Activated CD8-positive, alpha-beta memory T cell treated with anti-CD3 and anti-CD28 coated beads, Interleukin-2, amount 10 ng/mL, durations not matched to agents 7 days and 5 days (primary cell): ENCODE measurements around the gene PGAM1. TPM values are rescaled to one million over a fixed set of nuclear protein-coding genes. Genes with fewer than 3 reads are reported as not detected.

Experiments
- ATAC-seq: fragments of 150-1000 bp; cut with Tn5 transposase; one replicate; pipeline ENCODE4 v1.10.0; 2021; ENCODE audit warnings: moderate library complexity
- CTCF ChIA-PET: fragments of 350-600 bp; sonication (Branson Sonifier 250); formaldehyde crosslinking; loops from one replicate; lab custom pipeline; 2021; ENCODE audit warnings: antibody characterized with exemption; lab: Charles Lee
- DNase-seq: peaks from one replicate; pipeline ENCODE4 v3.0.0-alpha.2; 2020
- H3K27ac Mint-ChIP-seq: one replicate; pipeline ENCODE4 v1.8.0; 2021; ENCODE audit warnings: mild to moderate bottlenecking, mixed read lengths
- H3K27me3 Mint-ChIP-seq: one replicate; pipeline ENCODE4 v1.8.0; 2021; ENCODE audit warnings: mixed read lengths
- H3K36me3 Mint-ChIP-seq: one replicate; pipeline ENCODE4 v1.8.0; 2021; ENCODE audit warnings: mild to moderate bottlenecking, mixed read lengths
- H3K4me1 Mint-ChIP-seq: one replicate; pipeline ENCODE4 v1.8.0; 2021; ENCODE audit warnings: mixed read lengths
- H3K4me3 Mint-ChIP-seq: one replicate; pipeline ENCODE4 v1.8.0; 2021; ENCODE audit warnings: mild to moderate bottlenecking, moderate library complexity, mixed read lengths
- H3K9me3 Mint-ChIP-seq: one replicate; pipeline ENCODE4 v1.8.0; 2022; ENCODE audit warnings: low read depth, mixed read lengths
- total RNA-seq, 2 experiments: library from RNA; stranded (reverse); gene quantifications; one replicate each; pipeline ENCODE4 v1.2.3, GENCODE V29; 2021

The PGAM1 gene
- total RNA-seq = 100 to 1,000 TPM; 459 to 582 TPM

DNA sequence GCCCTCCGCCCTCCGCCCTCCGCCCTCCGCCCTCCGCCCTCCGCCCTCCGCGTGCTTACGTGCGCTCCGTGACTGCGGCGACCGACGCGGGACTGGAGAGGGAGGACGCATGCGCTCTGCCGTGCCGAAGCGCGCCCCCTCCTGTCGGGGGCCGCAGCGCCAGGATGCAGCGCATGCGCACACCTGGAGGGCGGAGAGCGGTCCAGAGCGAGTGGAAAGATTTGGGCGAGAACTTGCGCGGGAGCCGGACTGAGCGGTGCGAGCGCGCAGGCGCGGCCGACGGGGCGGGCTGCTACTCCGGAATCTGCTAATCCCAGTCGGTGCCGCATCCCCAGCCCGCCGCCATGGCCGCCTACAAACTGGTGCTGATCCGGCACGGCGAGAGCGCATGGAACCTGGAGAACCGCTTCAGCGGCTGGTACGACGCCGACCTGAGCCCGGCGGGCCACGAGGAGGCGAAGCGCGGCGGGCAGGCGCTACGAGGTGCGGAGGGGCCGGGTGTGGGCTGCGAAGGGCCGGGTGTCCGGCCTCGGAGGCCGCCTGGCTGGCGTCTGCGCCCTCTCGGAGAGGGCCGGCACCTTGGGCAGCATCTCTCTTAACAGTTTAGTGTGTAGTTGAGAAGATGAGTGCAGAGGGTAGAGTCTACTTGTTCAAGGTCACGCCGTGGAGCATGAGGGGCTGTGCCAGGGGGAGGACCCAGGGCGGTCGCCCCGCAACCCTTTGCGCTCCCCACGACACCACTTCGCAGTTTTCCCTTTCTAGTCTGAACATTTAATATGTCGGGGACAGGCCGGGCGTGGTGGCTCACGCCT lies at the start of gene PGAM1:
TSS of gene PGAM1 (plus strand) at position 228 of the 812 bp plus-strand sequence. CDS start at position 345, 117 bp downstream.
- Mint-ChIP-seq H3K36me3 (peaks cover 38% of the 10 kb centered on the region), H3K9me3 (no peaks in the 10 kb centered on the region), H3K27me3 (no peaks in the 10 kb centered on the region), H3K4me1 (peaks cover 46% of the 10 kb centered on the region), H3K27ac (peak within 1 kb of the TSS; percentile 93), H3K4me3 (peak within 1 kb of the TSS; percentile 87)
- DNase-seq = peak; percentile 97
- ATAC-seq = peak; percentile 85
- CTCF ChIA-PET = interaction anchor here (1.0 to 8.7 kb wide), 3 partner anchors 12 to 73 kb away, joined by 4 to 122 read pairs (median 21); partner anchors contain the start of gene UBTD1

DNA sequence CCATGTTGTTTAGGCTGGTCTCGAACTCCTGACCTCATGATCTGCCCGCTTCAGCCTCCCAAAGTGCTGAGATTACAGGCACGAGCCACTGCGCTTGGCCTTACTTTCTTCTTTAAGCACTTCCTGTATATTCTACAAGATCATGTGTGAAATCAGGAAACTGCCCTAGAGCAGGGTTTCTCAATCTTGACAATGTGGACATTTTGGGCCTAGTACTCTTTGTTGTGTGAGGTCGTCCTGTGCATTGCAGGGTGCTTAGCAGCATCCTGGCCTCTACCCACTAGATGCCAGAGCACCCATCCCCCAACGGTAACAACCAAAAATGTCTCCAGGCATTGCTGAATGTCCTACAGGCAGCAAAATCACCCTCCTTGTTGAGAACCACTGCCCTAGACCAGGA lies 49.6 kb upstream of the PGAM1 start:
- no peaks in the 10 kb centered on the region for H3K4me1 Mint-ChIP-seq
- ATAC-seq = no peak
- H3K4me3 Mint-ChIP-seq = no peak overlapping the region
- H3K9me3 Mint-ChIP-seq = no peaks in the 10 kb centered on the region
- no peak for DNase-seq
- H3K27me3 Mint-ChIP-seq = no peaks in the 10 kb centered on the region
- H3K36me3 Mint-ChIP-seq = peaks cover 11% of the 10 kb centered on the region
- CTCF ChIA-PET = no interaction called here
- no peak overlapping the region for H3K27ac Mint-ChIP-seq

DNA sequence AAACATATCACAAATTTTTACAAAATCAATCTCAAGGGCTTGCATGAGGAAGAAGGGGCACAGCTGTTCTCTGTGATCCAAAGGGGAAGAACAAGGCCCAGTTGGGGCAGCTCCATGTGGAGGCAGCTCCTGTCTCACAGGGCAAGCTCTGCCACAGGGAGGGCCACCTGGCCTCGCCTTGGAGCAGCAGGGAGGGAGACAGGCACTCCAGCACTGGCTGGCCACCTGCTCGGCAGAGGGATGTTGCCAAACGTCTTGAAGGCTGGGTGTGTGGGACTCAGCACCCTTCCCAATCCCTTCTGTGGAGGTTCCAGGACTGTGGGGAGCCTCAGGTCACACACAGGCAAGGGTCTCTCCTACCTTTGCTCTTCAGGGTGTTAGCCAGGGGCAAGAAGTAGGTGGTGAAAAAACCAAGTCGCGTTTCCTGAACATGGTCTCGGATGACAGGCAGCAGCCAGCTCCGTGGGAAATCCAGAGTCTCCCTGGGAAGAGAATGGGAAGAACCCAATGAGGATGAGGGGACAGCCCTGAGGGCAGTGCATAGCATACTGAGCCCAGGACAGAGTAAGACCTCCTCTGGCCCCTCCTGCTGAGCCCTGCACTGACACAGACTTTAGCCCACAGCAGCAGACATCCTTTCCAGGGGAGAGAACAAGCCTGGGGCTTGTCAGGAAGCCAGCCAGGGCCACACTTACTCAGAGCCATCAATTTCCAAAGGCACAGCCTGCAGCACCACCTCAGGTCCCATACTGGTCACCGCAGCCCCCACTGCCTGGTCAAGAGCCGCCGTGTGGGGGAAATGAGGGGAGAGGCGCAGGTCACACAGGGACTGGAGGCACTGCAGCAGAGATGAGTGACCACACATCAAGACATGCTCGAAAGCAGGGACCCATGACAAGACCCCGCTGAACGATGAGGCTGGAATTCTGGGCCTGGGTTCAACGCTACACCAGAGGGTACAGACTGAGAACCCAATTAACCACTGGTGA lies 46.8 kb upstream of the PGAM1 start:
- no peaks in the 10 kb centered on the region for H3K4me1 Mint-ChIP-seq
- CTCF ChIA-PET = no interaction called here
- H3K27me3 Mint-ChIP-seq = no peaks in the 10 kb centered on the region
- no peak overlapping the region for H3K4me3 Mint-ChIP-seq
- no peak for ATAC-seq
- H3K9me3 Mint-ChIP-seq = no peaks in the 10 kb centered on the region
- DNase-seq = no peak
- peaks cover 8% of the 10 kb centered on the region for H3K36me3 Mint-ChIP-seq
- peak overlapping the region; percentile 54 for H3K27ac Mint-ChIP-seq

DNA sequence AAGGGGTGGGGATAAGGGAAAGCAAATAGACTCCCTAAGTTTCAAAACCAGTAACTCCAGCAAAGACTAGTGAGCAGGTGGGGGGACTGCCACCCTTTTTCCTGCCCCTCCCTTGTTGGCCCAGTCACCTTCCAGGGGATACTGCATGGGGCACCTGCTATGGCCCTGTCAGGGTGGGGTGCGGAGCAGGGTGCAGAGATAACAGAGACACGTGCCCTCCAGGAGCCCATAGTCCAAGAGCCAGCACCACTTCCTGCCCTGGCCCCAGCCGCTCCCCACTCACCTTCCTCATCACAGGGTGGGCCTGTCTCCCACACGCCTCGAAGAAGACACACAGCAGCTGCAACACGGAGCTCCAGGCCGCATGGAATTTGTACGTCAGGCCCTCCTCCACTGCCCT lies 45.5 kb upstream of the PGAM1 start:
- no peak overlapping the region for H3K4me3 Mint-ChIP-seq
- CTCF ChIA-PET = no interaction called here
- peak; percentile 4 for ATAC-seq
- no peaks in the 10 kb centered on the region for H3K9me3 Mint-ChIP-seq
- no peaks in the 10 kb centered on the region for H3K27me3 Mint-ChIP-seq
- H3K4me1 Mint-ChIP-seq = no peaks in the 10 kb centered on the region
- no peak overlapping the region for H3K27ac Mint-ChIP-seq
- H3K36me3 Mint-ChIP-seq = peaks cover 5% of the 10 kb centered on the region
- no peak for DNase-seq

DNA sequence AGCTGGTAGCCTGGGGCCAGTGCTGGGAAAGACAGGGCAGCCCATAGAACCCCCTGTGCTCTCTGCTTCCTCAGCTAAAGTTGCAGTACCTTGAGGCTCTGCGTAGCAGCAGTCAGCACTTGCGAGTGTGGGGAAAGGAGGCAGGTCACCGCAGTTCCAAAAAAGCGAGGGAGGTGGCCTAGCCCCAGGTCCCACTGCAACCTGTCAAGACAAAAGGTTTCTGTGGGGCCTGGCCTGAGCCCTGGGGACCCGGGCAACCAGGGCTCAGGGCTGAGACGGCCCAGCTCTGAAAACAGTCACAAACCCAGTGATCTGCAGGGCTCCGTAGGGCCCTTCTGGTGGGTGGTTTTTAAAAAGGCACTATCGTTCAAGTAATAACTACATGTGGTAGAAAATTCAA lies 44.4 kb upstream of the PGAM1 start:
- CTCF ChIA-PET = no interaction called here
- H3K4me3 Mint-ChIP-seq = no peak overlapping the region
- H3K36me3 Mint-ChIP-seq = peaks cover 2% of the 10 kb centered on the region
- H3K27me3 Mint-ChIP-seq = no peaks in the 10 kb centered on the region
- no peak for DNase-seq
- ATAC-seq = no peak
- no peaks in the 10 kb centered on the region for H3K4me1 Mint-ChIP-seq
- no peak overlapping the region for H3K27ac Mint-ChIP-seq
- H3K9me3 Mint-ChIP-seq = no peaks in the 10 kb centered on the region

DNA sequence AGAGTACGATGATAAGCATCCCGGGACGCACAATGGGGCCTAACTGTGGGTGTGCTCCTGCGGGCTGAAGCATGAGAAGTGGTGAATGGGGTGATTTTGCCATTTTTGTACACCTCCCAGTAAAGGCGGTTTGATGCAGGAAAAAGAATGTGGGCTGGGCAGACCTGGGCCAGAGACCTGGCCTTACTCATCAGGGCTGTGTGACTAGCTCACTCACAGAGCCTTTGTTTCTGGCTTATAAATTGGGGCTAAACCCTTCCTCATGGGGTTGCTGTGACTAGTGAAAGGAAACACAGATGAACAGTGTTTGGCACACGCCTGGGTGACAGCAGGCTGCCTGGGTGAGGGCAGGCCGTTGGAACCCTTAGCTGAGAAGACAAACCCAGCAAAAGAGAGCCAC lies 42.8 kb upstream of the PGAM1 start:
- Mint-ChIP-seq H3K9me3 (no peaks in the 10 kb centered on the region), H3K27me3 (no peaks in the 10 kb centered on the region), H3K4me3 (no peak overlapping the region), H3K27ac (no peak overlapping the region), H3K36me3 (no peaks in the 10 kb centered on the region), H3K4me1 (no peaks in the 10 kb centered on the region)
- DNase-seq (no peak), ATAC-seq (no peak)
- CTCF ChIA-PET = no interaction called here

DNA sequence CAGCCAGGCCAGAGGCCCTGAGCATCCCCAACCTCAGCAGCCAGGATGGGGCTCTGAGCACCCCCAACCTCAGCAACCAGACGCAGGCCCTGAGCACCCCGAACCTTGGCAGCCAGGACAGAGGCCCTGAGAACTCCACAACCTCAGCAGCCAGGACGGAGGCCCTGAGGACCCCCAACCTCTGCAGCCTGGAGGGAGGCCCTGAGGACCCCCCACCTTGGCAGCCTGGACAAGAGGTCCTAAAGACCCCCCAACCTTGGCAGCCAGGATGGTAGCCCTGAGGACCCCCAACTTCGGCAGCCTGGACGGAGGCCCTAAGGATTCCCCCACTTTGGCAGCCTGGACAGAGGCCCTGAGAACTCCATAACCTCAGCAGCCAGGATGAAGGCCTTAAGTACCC lies 41.8 kb upstream of the PGAM1 start:
- no peaks in the 10 kb centered on the region for H3K9me3 Mint-ChIP-seq
- CTCF ChIA-PET = no interaction called here
- DNase-seq = no peak
- no peaks in the 10 kb centered on the region for H3K27me3 Mint-ChIP-seq
- H3K4me1 Mint-ChIP-seq = no peaks in the 10 kb centered on the region
- no peak overlapping the region for H3K27ac Mint-ChIP-seq
- H3K4me3 Mint-ChIP-seq = no peak overlapping the region
- H3K36me3 Mint-ChIP-seq = peaks cover 5% of the 10 kb centered on the region
- no peak for ATAC-seq

DNA sequence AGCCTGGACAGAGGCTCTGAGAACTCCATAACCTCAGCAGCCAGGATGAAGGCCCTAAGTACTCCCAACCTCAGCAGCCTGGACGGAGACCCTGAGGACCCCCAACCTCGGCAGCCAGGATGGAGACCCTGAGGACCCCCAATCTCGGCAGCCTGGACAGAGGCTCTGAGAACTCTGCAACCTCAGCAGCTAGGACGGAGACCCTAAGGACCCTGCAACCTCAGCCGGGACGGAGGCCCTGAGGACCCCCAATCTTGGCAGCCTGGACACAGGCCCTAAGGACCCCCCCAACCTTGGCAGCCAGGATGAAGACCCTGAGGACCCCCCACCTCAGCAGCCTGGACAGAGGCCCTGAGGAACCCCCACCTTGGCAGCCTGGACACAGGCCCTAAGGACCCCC lies 41.4 kb upstream of the PGAM1 start:
- no peak overlapping the region for H3K27ac Mint-ChIP-seq
- H3K9me3 Mint-ChIP-seq = no peaks in the 10 kb centered on the region
- H3K36me3 Mint-ChIP-seq = peaks cover 5% of the 10 kb centered on the region
- H3K4me1 Mint-ChIP-seq = no peaks in the 10 kb centered on the region
- CTCF ChIA-PET = no interaction called here
- H3K4me3 Mint-ChIP-seq = no peak overlapping the region
- H3K27me3 Mint-ChIP-seq = no peaks in the 10 kb centered on the region
- ATAC-seq (no peak), DNase-seq (no peak)

DNA sequence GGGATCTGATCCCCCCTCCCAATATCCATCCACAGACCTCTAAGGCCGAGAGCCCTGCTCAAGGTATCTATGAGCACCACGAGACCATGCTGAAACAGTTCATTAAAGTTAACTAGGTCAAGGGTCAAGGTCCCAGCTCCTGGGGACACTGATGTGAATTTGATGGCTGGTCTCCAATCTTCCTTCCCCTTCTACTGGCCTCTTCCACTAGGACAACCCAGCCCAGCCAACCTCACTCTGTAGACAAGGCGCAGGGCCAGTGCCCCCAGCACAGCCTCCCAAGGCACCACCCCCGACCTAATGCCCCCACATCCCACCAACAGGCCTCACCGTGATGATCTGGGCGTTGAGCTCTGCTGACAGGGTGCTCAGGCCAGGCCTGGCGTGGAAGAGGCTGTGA lies 40.4 kb upstream of the PGAM1 start:
- ATAC-seq (no peak), DNase-seq (no peak)
- Mint-ChIP-seq H3K27ac (no peak overlapping the region), H3K4me3 (no peak overlapping the region), H3K9me3 (no peaks in the 10 kb centered on the region), H3K36me3 (peaks cover 9% of the 10 kb centered on the region), H3K27me3 (no peaks in the 10 kb centered on the region), H3K4me1 (no peaks in the 10 kb centered on the region)
- CTCF ChIA-PET = no interaction called here

DNA sequence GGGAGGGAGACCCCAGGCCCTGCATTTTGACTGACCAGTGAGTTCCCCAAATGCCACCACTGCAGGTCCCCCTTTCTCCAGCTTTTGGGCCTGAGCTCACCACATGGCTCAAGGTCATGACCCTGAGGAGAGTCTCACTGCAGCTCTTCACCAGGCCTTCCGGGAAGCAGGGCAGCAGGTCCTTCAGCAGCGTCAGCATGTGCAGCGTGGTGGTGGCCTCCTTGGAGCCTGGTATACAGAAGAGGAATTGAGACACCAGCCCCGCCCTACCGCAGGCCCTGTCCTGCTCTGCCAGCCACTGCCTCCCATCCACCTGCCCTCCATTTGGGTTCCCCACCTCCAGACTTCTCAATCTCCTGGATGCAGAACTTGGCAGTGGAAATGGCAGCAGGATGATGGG lies 37.8 kb upstream of the PGAM1 start:
- ATAC-seq (peak; percentile 2), DNase-seq (no peak)
- peaks cover 2% of the 10 kb centered on the region for H3K4me1 Mint-ChIP-seq

DNA sequence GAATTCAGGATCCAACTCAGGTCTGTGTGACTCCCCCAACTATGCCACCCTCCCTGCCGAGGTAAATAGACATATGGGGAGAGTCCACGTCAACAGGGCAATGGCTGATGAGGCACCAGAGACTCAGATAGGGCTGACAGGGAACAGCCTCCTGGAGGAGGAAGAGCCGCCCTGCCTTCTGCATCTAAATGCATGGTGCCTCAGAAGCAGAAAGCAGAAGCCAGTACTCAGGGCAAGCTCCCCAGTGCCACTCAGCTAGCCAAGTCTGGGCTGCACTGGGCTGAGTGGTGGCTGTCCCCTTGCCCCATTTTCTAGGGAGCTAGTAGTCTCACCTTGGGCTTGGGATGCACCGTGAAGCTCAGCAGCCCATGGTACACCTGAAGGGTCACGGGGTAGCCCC lies 35.9 kb upstream of the PGAM1 start:
- DNase-seq = no peak
- H3K9me3 Mint-ChIP-seq = no peaks in the 10 kb centered on the region
- H3K27ac Mint-ChIP-seq = no peak overlapping the region
- no peak overlapping the region for H3K4me3 Mint-ChIP-seq
- peaks cover 7% of the 10 kb centered on the region for H3K4me1 Mint-ChIP-seq
- no peaks in the 10 kb centered on the region for H3K27me3 Mint-ChIP-seq
- peaks cover 15% of the 10 kb centered on the region for H3K36me3 Mint-ChIP-seq
- CTCF ChIA-PET = no interaction called here
- ATAC-seq = no peak

More for the DNA sequence above, 37.8 kb upstream of the PGAM1 start:
- H3K27ac Mint-ChIP-seq = no peak overlapping the region
- peaks cover 13% of the 10 kb centered on the region for H3K36me3 Mint-ChIP-seq
- no peaks in the 10 kb centered on the region for H3K27me3 Mint-ChIP-seq
- H3K4me3 Mint-ChIP-seq = no peak overlapping the region
- H3K9me3 Mint-ChIP-seq = no peaks in the 10 kb centered on the region
- CTCF ChIA-PET = no interaction called here

DNA sequence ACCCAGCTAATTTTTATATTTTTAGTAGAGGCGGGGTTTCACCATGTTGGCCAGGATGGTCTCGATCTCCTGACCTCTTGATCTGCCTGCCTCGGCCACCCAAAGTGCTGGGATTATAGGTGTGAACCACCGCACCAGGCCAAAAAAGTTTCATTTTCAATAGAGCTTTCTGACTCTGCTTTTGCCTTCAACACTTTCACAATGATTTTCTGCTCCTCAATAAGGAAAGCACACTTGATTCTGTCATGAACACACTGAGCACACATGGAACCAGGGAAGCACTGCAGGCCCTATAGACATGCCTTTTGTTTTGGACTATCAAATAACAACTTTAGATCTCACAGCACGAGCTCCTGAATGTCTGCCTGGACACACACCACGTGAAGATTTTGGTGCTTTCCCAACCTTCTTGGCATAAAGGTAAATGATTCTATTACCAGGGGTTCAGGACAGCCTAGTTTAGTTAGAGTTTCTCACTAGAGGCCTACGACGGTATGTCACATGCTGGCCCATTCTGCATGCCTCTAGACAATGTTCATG lies 32.9 kb upstream of the PGAM1 start:
- CTCF ChIA-PET = interaction anchor here (1.1 to 1.2 kb wide), 2 partner anchors 36 to 75 kb away, joined by 3 to 4 read pairs; no protein-coding TSS in a partner anchor

DNA sequence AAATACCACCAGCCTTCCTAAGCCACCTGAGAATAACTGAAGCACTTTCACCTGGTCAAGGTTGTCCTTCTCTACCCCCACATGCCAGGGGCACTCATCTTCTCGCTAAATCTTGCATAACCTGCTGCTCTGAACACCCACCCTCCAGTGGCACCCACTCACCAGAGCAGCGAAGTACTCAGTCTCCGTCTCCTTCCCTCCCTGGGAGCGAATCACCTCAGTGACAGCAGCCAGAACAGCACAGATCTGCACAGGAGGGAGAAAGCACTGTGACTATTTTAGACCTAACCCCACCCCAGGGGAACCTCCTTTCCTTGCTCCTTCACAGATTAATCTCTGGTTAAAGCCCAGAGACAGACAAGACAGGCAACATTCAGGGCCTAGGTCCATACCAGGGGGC lies 29.9 kb upstream of the PGAM1 start:
- ATAC-seq (no peak), DNase-seq (no peak)
- H3K27me3 Mint-ChIP-seq = no peaks in the 10 kb centered on the region

More for the DNA sequence above, 32.9 kb upstream of the PGAM1 start:
- Mint-ChIP-seq H3K4me3 (no peak overlapping the region), H3K27ac (peak overlapping the region; percentile 66), H3K4me1 (peaks cover 7% of the 10 kb centered on the region), H3K36me3 (peaks cover 23% of the 10 kb centered on the region), H3K9me3 (no peaks in the 10 kb centered on the region), H3K27me3 (no peaks in the 10 kb centered on the region)
- ATAC-seq (no peak), DNase-seq (no peak)

More for the DNA sequence above, 29.9 kb upstream of the PGAM1 start:
- CTCF ChIA-PET = no interaction called here
- H3K27ac Mint-ChIP-seq = no peak overlapping the region
- no peaks in the 10 kb centered on the region for H3K9me3 Mint-ChIP-seq
- peaks cover 13% of the 10 kb centered on the region for H3K36me3 Mint-ChIP-seq
- H3K4me1 Mint-ChIP-seq = peaks cover 16% of the 10 kb centered on the region
- no peak overlapping the region for H3K4me3 Mint-ChIP-seq
